HL-60/S4 treated with phorbol 12-myristate 13-acetate at 8.2 ng/mL for 4 days and 3 days (cell line): ENCODE measurements around the gene CCSER1.
"Not testable (repeated sequence)": the region's sequence is repeated elsewhere in the genome, so short reads cannot be mapped to it uniquely, and the experiment has no call there.

Experiments
- in situ Hi-C: fragments of 300-500 bp; cut with MboI; formaldehyde crosslinking; loops from 2 replicates; pipeline ENCODE4 v1.15.0; 2022; ENCODE audit warnings: low sequenced_read_pairs

CCSER1 gene

DNA sequence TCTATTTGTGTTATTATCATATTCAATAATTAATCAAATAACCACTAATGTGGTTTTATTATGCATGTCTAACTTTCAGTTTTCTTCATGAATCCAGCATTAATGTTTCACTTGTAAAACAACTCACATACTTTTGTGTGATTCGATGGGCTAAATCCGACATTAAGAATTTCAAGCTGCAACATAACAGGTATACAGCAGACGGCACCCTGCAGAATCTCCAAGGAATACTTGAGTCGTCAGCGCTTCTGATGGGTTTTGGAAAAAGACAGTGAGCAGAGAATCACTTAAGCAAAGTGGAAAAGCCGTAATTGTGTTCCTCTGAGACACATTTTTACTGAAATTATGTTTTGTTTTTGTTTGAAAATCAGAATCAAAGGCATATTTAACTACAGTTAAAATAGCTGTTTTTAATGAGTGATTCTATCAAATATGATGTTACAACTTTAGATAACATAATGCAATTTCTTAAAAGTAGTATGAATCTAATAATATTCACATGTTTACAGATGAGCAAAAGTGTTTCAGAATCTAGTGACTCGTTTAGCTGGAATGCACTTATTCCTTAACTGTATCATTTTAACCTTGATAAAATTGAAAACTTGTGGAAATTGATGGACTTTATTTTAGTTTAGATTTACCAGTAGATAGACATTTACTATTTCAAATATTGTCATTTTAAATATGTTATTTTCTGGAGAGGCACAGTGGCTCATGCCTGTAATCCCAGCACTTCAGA is 514.8 kb downstream of the CCSER1 start:
- in situ Hi-C loops, result no loop called here

DNA sequence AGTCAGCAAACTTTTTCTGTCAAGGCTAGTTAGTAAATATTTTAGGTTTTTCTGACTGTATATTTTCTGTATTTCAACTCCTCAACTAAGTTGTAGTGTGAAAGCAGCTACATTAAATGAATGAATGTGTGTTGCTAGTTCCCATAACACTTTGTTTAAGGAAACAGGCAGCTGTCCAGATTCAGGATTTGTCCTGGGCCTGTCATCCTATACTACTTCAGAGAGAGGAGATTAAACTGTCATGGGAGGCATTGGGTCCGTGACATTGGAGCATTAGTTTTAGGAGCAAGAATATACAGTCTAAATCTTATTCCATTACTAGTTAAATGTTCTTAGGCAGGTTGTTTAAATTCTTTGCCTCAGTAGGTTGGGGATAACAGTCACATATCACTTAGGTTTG is 516.0 kb downstream of the CCSER1 start:
- in situ Hi-C loops, result no loop called here

DNA sequence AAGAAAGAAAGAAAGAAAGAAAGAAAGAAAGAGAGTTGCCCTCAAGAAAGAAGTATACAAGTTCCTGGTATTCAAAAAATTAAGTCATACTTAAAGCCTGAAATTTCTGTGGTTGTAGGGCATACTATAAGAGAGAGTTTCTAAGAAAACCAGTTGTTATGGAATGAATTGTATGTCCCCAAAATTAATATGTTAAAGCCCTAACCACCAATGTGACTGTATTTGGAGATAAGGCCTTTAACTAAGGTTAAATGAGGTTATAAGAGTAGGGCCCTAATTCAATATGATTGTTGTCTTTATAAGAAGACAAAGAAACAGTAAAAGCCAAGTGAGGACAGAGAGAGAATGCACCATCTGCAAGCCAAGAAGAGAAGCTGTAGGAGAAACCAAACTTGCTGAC is 521.1 kb downstream of the CCSER1 start:
- in situ Hi-C loops, result no loop called here

DNA sequence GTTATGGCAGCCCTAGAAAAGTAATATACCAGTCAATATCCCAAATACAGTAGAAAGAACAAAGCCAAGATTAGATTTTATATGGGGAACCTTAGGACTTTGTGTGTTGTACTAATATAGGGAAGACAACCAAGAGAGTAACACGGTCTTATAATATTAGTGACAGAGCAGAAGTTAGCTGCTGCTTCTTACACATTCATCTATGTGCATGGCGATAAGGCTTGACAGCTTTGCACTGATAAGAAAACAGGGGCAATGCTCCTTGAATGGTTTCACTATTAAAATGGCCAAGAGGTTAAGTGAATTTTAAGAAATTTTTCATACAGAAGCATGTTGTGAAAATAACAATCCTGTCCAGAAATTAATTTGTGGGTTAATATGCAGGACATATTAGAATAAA is 521.6 kb downstream of the CCSER1 start:
- in situ Hi-C loops, result no loop called here

DNA sequence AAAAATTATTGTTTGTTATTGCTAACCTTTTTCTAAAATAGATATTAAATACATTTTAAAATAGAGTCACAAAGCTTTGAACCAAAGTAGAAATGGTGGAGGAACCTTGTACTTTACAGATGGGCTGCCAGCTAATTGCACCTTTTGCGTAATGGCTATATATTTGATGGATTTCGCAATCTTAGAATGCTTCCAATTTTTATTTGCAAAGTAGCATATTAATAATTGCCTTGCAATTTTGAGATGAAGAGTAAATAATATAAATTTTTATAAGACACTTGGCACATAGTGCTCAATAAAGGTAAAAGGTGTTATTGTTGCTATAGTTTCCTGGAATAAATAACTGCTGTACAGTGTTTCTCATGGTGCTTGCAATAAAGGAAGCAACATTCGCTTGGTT is 533.5 kb downstream of the CCSER1 start:
- in situ Hi-C loops, result no loop called here

DNA sequence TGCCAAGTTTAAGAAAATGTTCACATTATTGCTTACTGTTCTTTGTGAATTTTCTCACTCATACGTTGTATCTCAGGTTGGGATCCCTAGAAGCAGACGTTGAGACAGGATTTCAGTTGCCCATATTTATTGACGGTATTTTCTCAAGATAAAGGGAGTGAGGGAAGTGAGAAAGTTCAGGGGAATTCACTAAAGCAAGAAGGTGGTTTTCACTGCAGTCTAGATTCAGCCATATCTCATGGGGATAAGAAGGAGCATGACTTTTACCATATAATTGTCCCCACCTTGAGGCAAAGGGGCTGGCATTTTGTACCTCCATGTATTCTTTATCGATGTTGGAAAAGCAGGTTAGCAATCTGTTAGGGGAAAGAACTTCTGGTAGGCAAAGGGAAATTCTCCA is 543.0 kb downstream of the CCSER1 start:
- in situ Hi-C loops, result no loop called here

DNA sequence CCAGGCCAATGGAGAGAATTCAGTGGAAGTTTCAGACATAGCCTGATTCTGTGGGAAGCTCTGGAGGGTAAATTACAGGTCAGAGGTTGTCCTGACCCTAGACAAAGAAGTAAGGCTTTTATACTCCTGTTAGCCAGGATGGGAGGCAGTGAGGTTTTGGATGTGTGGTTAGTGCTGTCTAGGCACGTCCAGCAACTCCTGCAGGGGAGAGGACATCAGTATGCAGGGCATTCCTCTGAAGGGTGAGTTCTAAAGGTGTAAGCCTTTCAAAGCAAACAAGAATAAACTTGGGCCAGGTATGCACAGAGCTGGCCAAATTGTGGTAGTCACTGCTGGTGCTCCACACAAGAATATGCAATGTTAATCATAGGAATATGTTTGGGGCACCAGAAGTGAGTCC is 562.5 kb downstream of the CCSER1 start:
- in situ Hi-C loops, result no loop called here

DNA sequence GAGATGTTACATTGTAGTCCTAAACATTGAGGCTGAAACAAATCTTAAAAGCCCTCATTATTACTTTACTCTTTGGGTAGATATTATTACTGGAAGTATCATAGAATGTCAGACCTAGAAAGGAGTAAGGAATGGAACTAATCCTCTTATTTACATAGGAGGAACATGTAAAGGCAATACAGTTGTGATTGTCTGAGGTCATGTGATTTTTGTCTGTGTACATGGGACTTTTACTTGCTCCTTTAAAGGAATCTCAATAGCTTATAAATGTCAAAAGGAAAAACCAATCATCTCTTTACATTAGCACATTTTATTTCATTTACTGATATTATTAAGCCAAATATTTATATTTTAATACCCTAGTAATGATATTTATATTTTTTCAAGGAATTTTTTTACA is 568.2 kb downstream of the CCSER1 start:
- in situ Hi-C loops, result no loop called here

DNA sequence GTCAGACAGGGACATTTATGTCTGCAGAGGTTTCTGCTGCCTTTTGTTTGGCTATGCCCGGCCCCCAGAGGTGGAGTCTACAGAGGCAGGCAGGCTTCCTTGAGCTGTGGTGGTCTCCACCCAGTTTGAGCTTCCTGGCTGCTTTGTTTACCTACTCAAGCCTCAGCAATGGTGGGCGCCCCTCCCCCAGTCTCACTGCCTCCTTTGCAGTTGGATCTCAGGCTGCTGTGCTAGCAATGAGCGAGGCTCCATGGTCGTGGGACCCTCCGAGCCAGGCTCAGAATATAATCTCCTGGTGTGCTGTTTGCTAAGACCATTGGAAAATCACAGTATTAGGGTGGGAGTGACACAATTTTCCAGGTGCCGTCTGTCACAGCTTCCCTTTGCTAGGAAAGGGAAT is 578.3 kb downstream of the CCSER1 start:
- in situ Hi-C loops, result not testable (repeated sequence)

DNA sequence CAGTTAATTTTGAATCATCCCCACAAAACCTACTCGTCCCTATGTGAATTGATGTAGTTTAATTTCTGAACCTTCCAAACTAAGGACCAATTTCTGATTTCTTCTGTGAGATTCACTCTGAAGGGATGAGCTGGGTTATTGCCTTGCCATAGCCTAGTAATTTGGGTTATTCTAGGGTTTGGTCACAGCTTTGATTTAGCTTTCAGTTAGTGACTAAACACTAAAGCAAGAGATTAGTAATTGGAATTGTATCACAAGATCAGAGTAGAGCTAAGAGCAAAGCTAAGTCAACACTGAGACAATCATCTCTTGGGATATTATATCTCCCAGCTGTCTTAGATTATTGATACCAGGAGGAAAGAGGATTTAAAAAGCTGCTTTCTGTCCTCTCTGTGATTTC is 588.0 kb downstream of the CCSER1 start:
- in situ Hi-C loops, result no loop called here

DNA sequence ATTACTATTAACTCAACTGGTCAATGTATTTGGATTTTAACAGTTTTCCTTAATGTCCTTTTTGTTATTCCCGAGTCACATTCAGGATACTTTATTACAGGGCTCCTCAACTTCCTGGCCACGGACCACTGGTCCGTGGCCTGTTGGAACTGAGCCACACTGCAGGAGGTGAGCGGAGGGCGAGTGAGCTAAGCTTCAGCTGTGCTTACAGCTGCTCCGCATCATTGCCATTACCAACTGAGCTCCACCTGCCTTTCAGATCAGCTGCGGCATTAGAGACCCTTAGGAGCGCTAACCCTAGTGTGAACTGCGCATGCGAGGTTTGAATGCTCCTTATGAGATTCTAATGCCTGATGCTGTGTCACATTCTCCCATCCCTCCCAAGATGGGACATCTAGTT is 591.7 kb downstream of the CCSER1 start:
- in situ Hi-C loops, result no loop called here

DNA sequence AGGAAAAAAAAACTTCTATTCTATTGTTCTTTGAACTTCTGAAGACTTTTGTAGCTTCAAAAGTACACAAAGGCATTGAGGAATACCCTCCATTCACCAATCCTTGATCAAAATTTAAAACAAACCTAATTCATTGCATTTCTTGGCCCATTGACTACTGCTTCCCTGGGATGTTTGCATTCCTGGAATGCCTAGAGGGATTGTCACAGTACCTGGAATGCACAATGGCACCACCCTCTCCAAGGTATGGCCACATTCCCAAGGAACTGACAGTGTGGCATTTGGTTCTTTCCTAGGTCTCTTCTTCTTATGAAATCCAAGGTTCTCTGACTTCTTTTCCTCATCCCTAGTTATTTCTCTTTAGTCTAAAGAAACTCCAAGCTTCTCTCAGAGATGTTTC is 600.7 kb downstream of the CCSER1 start:
- in situ Hi-C loops, result no loop called here

DNA sequence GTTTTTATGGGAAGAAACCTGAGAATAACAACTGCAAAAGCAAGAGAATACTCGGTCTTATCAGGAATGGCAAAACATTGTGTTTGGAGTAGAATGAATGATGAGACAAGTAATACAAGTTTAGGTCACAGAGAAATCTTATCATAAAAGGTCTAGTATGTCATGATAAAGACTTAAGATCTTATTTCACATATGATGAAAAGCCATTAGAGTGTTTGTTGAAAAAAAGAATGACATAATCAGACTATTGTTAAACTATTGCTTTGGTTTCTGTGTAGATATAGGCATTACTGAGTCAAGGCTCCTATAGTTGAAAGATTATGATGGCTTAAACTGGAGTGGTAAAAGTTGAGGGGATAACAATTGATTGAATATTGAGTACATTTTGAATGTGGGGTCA is 603.6 kb downstream of the CCSER1 start:
- in situ Hi-C loops, result no loop called here

DNA sequence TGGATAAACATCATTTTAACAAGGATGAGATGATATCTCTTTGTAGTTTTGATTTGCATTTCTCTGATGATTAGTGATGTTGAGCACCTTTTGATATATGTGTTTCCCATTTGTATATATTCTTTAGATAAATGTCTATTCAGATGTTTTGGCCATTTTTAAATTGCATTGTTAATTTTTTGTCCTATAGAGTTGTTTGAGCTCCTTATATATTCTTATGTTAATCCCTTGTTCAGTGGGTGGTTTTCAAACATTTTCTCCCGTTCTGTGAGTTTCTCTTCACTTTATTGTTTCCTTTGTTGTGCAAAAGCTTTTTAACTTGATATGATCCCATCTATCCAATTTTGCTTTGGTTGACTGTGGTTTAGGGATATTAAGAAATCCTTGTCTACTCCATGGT is 606.0 kb downstream of the CCSER1 start:
- in situ Hi-C loops, result no loop called here

DNA sequence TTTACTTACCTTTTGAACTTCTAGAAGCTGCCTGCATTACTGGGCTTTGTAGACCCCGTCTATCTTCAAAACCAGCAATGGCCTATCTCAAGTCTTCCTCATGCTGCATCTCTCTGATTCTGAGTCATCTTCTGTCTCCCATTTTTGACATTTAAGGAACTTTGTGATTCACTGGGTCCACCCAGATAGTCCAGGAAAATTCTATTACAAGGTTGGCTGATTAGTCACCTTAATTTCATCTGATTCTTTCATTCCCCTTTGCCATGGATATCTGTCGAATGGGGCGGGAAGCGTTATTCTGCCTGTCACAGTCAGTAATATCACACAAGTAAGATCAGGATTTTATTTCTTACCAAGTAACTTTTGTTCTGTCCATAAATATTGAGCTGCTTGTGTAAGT is 618.0 kb downstream of the CCSER1 start:
- in situ Hi-C loops, result no loop called here

DNA sequence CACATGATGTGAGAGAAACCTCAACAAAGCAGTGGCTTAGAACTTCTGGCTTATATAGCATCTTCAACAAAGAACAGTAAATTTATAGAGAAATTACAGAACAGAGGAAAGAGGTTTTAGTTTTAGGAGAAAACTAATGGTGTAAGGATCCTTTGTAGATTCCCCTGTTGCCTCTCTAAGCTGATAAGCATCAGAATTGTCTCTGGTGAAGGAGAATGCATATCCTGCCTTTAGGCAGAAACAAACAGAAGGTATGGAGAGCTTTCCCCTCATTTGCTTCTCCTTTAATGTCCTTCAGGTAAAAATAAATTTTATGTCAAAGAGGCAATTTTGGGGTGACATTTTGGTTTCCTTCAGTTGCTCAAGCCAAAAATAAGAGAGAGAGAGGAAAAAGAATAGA is 625.9 kb downstream of the CCSER1 start:
- in situ Hi-C loops, result no loop called here

DNA sequence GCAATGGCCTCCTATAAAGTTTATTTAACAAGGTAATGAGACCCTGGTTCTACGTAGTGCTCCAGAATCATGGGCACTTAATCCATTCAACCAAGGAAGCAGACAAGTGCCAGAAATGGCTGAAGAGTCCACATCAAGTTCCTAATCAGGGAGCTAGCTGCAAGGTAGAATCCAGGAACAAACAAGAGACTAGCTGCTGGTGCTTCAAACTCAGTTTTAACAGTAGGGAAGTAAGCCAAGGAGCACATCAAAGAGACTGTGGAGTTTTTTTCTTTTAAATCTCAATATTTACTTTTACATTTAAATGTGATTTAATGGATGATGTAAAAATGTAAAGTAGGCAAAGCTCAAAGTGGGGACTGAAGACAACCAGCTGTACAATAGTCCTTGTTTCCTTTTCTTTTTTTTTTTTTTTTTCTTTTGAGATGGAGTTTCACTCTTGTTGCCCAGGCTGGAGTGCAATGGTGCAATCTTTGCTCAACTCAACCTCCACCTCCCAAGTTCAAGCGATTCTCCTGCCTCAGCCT is 630.4 kb downstream of the CCSER1 start:
- in situ Hi-C loops, result no loop called here

DNA sequence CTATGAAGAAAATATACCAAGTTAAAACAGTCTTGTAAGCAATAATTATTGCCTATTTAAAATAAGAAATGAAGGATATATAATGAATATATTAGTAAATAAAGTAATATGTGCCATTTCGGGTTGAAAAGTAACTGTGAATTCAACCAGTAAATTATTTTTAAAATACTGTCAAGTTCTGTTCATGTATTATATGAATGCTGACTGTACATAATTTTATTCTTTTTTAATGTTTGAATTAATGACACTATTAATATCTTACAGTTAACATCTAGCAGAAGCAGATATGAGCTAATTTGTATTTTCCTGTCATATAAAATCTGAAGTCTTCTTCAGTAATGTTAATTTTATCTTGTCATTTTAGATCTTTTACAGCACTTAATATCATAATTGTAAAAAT is 632.9 kb downstream of the CCSER1 start:
- in situ Hi-C loops, result no loop called here

DNA sequence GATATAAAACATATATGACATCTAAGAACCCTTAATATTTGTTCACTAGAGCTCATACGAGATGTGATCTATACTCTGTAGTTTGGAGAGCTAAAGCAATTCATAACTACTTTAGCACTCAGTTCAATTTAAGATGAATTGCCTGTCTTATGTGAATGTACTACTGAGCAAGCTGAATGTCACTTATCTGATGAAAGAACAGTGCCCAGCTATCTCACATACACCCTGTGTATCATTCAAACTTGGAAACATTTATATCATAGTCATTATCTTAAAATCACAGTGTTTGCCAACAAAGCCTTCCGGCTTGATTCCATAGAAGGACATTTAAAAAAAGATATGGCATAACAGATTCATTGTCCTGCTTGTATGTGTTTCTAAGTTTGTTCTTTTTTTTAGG is 639.6 kb downstream of the CCSER1 start:
- in situ Hi-C loops, result no loop called here

DNA sequence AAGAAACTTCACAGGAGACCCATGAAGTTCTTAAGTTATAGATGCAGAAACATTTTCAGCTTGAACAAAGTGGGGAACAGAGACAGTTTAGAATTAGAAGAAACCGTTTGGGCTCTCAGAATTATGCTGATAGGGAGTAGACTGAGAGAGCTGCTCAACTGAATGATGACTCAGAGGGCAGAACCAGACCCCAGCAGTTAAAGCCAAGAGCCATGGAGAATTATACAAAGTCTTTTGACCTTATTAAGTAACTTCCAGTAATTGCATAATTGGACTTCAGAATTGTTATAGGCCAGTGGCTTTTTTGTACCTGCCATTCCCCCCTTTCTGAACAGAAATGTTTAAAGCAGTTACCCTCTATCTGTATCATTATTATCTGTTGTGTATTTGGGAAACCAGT is 642.1 kb downstream of the CCSER1 start:
- in situ Hi-C loops, result no loop called here

DNA sequence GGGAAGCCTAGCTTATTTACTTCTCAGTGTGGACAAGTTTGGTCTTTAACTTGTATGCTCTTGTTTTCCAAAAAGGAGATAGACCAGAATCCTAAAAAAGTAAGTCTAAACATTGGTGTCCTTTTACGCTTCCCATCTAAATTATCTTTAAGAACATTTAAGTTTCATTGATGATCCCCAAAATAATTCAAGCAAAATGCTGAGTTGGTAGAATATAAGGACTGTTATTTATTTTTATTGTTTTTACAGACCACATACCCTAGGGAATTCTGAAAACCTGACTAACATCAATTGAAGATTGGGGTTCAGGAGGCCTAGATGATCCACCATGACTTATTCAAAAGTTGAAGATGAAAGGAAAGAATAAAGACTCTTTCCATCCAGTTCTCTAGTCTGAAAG is 653.0 kb downstream of the CCSER1 start:
- in situ Hi-C loops, result no loop called here

DNA sequence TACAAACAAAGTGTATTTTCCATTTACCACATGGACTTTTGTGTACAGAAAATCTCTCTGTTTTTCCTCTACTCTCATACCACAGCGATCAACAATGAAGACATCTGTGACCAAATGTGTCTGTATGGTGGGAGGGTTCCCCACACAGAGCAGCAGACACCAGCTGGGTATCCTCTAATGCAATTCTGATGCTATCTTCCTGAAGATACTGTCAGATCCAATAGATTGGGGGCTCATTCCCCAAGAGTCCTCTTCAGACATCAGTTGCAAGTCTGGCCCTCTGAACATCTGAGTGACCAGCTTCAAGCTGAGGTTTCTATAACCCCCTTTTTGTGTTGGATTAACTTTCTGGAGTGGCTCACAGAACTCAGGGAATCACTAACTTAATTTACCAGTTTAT is 659.4 kb downstream of the CCSER1 start:
- in situ Hi-C loops, result no loop called here

DNA sequence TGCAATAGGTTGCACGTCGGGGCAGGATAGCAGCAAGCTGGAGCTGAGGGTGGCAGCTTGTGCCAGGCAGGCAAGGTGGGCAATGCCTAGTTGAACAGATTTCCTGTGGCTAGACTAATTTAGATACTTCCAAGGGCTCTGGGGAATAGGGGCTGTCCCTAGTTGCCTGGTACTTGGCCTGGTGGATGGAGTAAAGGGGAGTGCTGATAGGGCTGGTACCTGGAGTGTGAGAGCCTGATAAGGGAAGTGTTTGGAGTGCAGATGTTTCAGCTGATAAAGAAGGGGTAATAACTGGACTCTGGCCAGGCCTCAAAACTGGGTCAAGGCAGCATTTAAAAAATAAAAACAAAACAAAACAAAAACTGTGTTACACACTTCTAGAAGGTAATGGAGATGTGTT is 665.5 kb downstream of the CCSER1 start:
- in situ Hi-C loops, result no loop called here
